HepG2 (cell line): ENCODE data around the gene HMGCS2. TPM values are rescaled to one million over a fixed set of nuclear protein-coding genes. Genes with fewer than 3 reads are reported as not detected.

Experiments
- CBX1 ChIP-seq: IDR thresholded peaks from one replicate; pipeline ENCODE4 v1.6.1; 2016; ENCODE audit warnings: antibody characterized with exemption, low read depth
- ETS1 ChIP-seq: sonication (generic); formaldehyde crosslinking; IDR thresholded peaks from 2 replicates; pipeline ENCODE4 v1.4.0; 2020; ENCODE audit warnings: missing genetic modification reagents
- FOXC1 ChIP-seq: sonication (generic); formaldehyde crosslinking; IDR thresholded peaks from 2 replicates; pipeline ENCODE4 v1.8.0; 2022; ENCODE audit warnings: mild to moderate bottlenecking, missing genetic modification reagents, borderline replicate concordance
- HOXA3 ChIP-seq: sonication (generic); formaldehyde crosslinking; IDR thresholded peaks from 2 replicates; pipeline ENCODE4 v1.5.0; 2020; ENCODE audit warnings: missing genetic modification reagents
- KDM5A ChIP-seq: fragments of 200-600 bp; sonication (generic); IDR thresholded peaks from 2 replicates; pipeline ENCODE4 v1.7.0; 2018; ENCODE audit warnings: antibody characterized with exemption, mild to moderate bottlenecking, low read length, borderline replicate concordance
- RAD51 ChIP-seq: fragments of 450-650 bp; IDR thresholded peaks from 2 replicates; pipeline ENCODE4 v1.6.1; 2016; ENCODE audit warnings: borderline replicate concordance
- SNRNP70 ChIP-seq: fragments of 200-400 bp; formaldehyde crosslinking; IDR thresholded peaks from 2 replicates; pipeline ENCODE4 v1.6.1; 2017; ENCODE audit warnings: mild to moderate bottlenecking, low read depth, low read length, moderate library complexity
- STAG1 ChIP-seq: sonication (generic); formaldehyde crosslinking; IDR thresholded peaks from 2 replicates; pipeline ENCODE4 v1.4.0; 2020; ENCODE audit warnings: missing genetic modification reagents
- ZNF598 ChIP-seq: sonication (generic); formaldehyde crosslinking; IDR thresholded peaks from 2 replicates; pipeline ENCODE4 v1.5.1; 2020; ENCODE audit warnings: mild to moderate bottlenecking, missing genetic modification reagents, borderline replicate concordance
- ZNF816 ChIP-seq: sonication (generic); formaldehyde crosslinking; IDR thresholded peaks from 2 replicates; pipeline ENCODE4 v1.8.0; 2022; ENCODE audit warnings: missing genetic modification reagents, mild to moderate bottlenecking, borderline replicate concordance
- polyA plus RNA-seq, 8 experiments: library from polyadenylated mRNA; depleted of rRNA in 3 of 8; stranded (reverse) in 7 of 8; unstranded in 1 of 8; fragments of >200 nt; fragmentation: Illumina TruSeq in 4 of 8; extraction: Trizol in 4 of 8; gene quantifications; 2 replicates each; pipeline versions ENCODE4 v1.2.1 to v1.2.3, GENCODE V29; 2011 to 2016; ENCODE audit warnings: low read depth in 4 of 8, missing spikeins in 1 of 8, mixed read lengths in 1 of 8; ENCODE audit not compliant: insufficient read depth in 1 of 8
- total RNA-seq, 5 experiments: library from RNA; depleted of rRNA; stranded (reverse); fragments of >200 nt; fragmentation: Illumina TruSeq; extraction: Trizol; gene quantifications; 2 replicates each; pipeline ENCODE4 v1.2.3, GENCODE V29; 2016; ENCODE audit warnings: low read depth in 1 of 5
- TF ChIP-seq, protein P1 (sequence below): sonication (generic); formaldehyde crosslinking; IDR thresholded peaks from 2 replicates; pipeline ENCODE4 v1.4.0; 2020; ENCODE audit warnings: missing genetic modification reagents, borderline replicate concordance
- TF ChIP-seq, protein P2 (sequence below): sonication (generic); formaldehyde crosslinking; IDR thresholded peaks from 2 replicates; pipeline ENCODE4 v1.8.0; 2022; ENCODE audit warnings: missing genetic modification reagents, mild to moderate bottlenecking, borderline replicate concordance
- TF ChIP-seq, protein P3 (sequence below): IDR thresholded peaks from 2 replicates; pipeline ENCODE4 v1.4.0; 2020; ENCODE audit warnings: mild to moderate bottlenecking, missing genetic modification reagents
- TF ChIP-seq, protein P4 (sequence below): sonication (generic); formaldehyde crosslinking; IDR thresholded peaks from 2 replicates; pipeline ENCODE4 v1.9.0; 2021; ENCODE audit warnings: missing genetic modification reagents, borderline replicate concordance
- TF ChIP-seq, protein P5 (sequence below): IDR thresholded peaks from 2 replicates; pipeline ENCODE4 v1.6.1; 2012; ENCODE audit warnings: inconsistent platforms

Gene HMGCS2
- total and polyA plus RNA-seq, 2 of the 13 experiments (the other 11 are each of a cell fraction or from before 2014, with no cell fraction given) = 0.44 to 1.5 TPM

DNA sequence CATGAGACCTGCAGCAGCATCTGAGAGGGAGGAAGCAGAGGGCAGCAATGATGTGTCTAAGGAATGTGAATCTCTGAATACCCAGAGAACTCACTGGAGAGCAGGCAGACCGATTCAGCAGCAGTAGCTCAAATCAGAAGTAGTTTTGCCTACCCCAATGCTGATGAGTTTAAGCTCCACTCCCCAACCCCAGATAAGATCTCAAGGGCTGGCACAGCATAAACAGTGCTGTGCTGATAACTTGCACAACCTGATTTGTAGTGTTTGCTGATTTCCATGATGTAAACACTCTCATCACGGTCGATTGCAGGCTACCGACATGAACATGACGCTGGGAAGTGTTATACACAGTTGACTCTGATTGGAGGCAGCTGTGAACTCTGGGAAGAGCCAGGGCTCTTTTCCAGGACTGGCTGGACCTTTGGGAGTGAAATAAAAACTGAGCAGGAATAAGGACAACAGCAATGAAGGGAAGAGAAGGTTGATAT, 11.2 kb upstream of the HMGCS2 start (continued):
- TF ChIP-seq SNRNP70 (no peak), HOXA3 (CRISPR knock-in tag) (peak; percentile 60; the same call in 1 of the 2 replicates), KDM5A (no peak), ETS1 (no peak), ZNF598 (CRISPR knock-in tag) (no peak), CBX1 (no peak), STAG1 (CRISPR knock-in tag) (no peak), FOXC1 (CRISPR knock-in tag) (0 out of 2 replicates have a peak, but pooled peaks have one; percentile 29), RAD51 (no peak), ZNF816 (CRISPR knock-in tag) (no peak)
- TF ChIP-seq, protein P1, sequence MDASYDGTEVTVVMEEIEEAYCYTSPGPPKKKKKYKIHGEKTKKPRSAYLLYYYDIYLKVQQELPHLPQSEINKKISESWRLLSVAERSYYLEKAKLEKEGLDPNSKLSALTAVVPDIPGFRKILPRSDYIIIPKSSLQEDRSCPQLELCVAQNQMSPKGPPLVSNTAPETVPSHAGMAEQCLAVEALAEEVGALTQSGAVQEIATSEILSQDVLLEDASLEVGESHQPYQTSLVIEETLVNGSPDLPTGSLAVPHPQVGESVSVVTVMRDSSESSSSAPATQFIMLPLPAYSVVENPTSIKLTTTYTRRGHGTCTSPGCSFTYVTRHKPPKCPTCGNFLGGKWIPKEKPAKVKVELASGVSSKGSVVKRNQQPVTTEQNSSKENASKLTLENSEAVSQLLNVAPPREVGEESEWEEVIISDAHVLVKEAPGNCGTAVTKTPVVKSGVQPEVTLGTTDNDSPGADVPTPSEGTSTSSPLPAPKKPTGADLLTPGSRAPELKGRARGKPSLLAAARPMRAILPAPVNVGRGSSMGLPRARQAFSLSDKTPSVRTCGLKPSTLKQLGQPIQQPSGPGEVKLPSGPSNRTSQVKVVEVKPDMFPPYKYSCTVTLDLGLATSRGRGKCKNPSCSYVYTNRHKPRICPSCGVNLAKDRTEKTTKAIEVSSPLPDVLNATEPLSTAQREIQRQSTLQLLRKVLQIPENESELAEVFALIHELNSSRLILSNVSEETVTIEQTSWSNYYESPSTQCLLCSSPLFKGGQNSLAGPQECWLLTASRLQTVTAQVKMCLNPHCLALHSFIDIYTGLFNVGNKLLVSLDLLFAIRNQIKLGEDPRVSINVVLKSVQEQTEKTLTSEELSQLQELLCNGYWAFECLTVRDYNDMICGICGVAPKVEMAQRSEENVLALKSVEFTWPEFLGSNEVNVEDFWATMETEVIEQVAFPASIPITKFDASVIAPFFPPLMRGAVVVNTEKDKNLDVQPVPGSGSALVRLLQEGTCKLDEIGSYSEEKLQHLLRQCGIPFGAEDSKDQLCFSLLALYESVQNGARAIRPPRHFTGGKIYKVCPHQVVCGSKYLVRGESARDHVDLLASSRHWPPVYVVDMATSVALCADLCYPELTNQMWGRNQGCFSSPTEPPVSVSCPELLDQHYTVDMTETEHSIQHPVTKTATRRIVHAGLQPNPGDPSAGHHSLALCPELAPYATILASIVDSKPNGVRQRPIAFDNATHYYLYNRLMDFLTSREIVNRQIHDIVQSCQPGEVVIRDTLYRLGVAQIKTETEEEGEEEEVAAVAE (CRISPR knock-in tag) = 0 out of 2 replicates have a peak, but pooled peaks have one; percentile 17
- TF ChIP-seq, protein P2, sequence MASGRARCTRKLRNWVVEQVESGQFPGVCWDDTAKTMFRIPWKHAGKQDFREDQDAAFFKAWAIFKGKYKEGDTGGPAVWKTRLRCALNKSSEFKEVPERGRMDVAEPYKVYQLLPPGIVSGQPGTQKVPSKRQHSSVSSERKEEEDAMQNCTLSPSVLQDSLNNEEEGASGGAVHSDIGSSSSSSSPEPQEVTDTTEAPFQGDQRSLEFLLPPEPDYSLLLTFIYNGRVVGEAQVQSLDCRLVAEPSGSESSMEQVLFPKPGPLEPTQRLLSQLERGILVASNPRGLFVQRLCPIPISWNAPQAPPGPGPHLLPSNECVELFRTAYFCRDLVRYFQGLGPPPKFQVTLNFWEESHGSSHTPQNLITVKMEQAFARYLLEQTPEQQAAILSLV (CRISPR knock-in tag) = no peak
- TF ChIP-seq, protein P3, sequence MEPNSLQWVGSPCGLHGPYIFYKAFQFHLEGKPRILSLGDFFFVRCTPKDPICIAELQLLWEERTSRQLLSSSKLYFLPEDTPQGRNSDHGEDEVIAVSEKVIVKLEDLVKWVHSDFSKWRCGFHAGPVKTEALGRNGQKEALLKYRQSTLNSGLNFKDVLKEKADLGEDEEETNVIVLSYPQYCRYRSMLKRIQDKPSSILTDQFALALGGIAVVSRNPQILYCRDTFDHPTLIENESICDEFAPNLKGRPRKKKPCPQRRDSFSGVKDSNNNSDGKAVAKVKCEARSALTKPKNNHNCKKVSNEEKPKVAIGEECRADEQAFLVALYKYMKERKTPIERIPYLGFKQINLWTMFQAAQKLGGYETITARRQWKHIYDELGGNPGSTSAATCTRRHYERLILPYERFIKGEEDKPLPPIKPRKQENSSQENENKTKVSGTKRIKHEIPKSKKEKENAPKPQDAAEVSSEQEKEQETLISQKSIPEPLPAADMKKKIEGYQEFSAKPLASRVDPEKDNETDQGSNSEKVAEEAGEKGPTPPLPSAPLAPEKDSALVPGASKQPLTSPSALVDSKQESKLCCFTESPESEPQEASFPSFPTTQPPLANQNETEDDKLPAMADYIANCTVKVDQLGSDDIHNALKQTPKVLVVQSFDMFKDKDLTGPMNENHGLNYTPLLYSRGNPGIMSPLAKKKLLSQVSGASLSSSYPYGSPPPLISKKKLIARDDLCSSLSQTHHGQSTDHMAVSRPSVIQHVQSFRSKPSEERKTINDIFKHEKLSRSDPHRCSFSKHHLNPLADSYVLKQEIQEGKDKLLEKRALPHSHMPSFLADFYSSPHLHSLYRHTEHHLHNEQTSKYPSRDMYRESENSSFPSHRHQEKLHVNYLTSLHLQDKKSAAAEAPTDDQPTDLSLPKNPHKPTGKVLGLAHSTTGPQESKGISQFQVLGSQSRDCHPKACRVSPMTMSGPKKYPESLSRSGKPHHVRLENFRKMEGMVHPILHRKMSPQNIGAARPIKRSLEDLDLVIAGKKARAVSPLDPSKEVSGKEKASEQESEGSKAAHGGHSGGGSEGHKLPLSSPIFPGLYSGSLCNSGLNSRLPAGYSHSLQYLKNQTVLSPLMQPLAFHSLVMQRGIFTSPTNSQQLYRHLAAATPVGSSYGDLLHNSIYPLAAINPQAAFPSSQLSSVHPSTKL (CRISPR knock-in tag) = peak; percentile 64
- TF ChIP-seq, protein P4, sequence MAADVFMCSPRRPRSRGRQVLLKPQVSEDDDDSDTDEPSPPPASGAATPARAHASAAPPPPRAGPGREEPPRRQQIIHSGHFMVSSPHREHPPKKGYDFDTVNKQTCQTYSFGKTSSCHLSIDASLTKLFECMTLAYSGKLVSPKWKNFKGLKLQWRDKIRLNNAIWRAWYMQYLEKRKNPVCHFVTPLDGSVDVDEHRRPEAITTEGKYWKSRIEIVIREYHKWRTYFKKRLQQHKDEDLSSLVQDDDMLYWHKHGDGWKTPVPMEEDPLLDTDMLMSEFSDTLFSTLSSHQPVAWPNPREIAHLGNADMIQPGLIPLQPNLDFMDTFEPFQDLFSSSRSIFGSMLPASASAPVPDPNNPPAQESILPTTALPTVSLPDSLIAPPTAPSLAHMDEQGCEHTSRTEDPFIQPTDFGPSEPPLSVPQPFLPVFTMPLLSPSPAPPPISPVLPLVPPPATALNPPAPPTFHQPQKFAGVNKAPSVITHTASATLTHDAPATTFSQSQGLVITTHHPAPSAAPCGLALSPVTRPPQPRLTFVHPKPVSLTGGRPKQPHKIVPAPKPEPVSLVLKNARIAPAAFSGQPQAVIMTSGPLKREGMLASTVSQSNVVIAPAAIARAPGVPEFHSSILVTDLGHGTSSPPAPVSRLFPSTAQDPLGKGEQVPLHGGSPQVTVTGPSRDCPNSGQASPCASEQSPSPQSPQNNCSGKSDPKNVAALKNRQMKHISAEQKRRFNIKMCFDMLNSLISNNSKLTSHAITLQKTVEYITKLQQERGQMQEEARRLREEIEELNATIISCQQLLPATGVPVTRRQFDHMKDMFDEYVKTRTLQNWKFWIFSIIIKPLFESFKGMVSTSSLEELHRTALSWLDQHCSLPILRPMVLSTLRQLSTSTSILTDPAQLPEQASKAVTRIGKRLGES (CRISPR knock-in tag) = no peak
- TF ChIP-seq, protein P5, sequence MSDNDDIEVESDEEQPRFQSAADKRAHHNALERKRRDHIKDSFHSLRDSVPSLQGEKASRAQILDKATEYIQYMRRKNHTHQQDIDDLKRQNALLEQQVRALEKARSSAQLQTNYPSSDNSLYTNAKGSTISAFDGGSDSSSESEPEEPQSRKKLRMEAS = peak; percentile 38; the same call in 1 of the 2 replicates
